GM10266 (cell line): ENCODE data around the gene ZNF17.
A peak's percentile ranks its signal among the peaks of the same experiment; 100 is the strongest.

ENCODE experiments used
- DNase-seq: peaks from one replicate; pipeline ENCODE4 v3.0.0; 2012; ENCODE audit errors: extremely low spot score
- TF ChIP-seq, protein P1 (sequence below): IDR thresholded peaks from 2 replicates; pipeline ENCODE4 v1.5.1; 2012; ENCODE audit warnings: mild to moderate bottlenecking, low read depth; ENCODE audit not compliant: control insufficient read depth, insufficient read depth; ENCODE audit errors: missing control alignments

The ZNF17 gene

GRCh38 chr19:57376151-57376550 is 34.8 kb upstream of the ZNF17 start:
- DNase-seq, result no peak
- TF ChIP-seq, protein P1, sequence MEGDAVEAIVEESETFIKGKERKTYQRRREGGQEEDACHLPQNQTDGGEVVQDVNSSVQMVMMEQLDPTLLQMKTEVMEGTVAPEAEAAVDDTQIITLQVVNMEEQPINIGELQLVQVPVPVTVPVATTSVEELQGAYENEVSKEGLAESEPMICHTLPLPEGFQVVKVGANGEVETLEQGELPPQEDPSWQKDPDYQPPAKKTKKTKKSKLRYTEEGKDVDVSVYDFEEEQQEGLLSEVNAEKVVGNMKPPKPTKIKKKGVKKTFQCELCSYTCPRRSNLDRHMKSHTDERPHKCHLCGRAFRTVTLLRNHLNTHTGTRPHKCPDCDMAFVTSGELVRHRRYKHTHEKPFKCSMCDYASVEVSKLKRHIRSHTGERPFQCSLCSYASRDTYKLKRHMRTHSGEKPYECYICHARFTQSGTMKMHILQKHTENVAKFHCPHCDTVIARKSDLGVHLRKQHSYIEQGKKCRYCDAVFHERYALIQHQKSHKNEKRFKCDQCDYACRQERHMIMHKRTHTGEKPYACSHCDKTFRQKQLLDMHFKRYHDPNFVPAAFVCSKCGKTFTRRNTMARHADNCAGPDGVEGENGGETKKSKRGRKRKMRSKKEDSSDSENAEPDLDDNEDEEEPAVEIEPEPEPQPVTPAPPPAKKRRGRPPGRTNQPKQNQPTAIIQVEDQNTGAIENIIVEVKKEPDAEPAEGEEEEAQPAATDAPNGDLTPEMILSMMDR, result no peak

DNA sequence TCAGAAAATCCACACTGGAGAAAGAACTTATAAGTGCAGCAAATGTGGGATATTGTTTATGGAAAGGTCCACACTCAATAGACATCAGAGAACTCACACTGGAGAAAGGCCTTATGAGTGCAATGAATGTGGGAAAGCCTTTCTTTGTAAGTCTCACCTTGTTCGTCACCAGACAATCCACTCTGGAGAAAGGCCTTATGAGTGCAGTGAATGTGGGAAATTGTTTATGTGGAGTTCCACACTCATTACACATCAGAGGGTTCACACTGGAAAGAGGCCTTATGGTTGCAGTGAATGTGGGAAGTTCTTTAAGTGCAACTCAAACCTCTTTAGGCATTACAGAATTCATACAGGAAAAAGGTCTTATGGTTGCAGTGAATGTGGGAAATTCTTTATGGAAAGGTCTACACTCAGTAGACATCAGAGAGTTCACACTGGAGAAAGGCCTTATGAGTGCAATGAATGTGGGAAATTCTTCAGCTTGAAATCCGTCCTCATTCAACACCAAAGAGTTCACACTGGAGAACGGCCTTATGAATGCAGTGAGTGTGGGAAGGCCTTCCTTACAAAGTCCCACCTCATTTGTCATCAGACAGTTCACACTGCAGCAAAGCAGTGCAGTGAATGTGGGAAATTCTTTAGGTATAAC is 33.3 kb upstream of the ZNF17 start:
- DNase-seq, result no peak
- TF ChIP-seq, protein P1, result no peak

- DNase-seq, result no peak
- TF ChIP-seq, protein P1, result no peak
Observed at GRCh38 chr19:57380923-57381322, 30.0 kb upstream of the ZNF17 start.

DNA sequence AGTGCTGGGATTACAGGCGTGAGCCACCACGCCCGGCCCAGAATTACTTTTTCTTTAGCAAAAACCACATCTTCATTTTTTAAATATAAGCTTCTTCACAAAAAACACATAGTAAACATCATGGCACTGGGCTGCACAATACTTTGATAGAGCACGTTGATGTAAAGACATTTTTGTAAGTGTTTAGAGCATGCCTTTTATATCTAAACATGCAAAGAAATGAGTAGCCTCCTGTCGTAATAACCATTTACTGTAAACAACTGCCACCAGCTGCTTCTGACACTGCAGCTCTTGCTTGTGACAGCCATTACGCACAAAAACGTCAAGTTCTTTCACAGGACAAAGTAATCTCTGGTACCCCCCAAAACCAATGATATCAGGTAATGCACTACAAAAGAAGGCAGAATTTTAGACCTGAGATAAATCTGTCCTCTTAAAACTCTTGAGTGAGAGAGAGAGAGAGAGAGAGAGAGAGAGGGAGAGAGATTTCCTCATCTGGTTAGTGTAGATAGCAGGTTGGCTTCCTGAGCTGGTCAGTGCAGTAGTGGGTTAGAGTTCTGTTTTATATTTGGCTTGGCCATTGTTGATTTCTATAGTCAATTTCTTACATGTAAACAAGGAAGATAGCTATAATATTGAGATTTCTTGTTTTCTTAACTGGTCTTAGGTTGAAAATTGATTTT is 28.0 kb upstream of the ZNF17 start:
- DNase-seq, result no peak
- TF ChIP-seq, protein P1, result no peak

DNA sequence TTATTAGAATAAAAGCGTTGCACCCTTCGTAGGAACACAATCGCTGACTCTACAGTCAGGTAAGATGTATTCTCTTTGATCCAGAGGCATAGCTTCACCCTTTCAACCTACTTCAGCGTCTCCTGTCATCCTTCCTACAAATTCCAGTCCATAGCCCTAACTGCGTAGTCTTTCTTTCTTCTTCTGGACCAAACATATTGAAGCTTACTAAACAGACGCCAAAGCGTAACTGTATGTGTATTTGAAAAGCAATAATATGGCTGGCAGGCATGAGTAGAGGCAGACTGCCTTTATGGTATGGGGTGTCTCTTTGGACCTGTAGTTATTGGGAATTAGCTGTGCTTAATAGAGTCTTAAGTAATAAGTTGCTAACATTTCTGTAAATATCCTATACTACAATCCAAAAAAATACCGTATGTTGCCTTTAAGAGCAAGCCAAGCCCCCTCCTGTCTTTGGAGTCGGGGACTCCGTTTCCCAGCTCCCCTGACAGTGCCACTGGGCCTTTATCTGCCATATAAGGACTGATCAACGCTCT is 21.7 kb upstream of the ZNF17 start:
- TF ChIP-seq, protein P1, result no peak
- no peak for DNase-seq

DNA sequence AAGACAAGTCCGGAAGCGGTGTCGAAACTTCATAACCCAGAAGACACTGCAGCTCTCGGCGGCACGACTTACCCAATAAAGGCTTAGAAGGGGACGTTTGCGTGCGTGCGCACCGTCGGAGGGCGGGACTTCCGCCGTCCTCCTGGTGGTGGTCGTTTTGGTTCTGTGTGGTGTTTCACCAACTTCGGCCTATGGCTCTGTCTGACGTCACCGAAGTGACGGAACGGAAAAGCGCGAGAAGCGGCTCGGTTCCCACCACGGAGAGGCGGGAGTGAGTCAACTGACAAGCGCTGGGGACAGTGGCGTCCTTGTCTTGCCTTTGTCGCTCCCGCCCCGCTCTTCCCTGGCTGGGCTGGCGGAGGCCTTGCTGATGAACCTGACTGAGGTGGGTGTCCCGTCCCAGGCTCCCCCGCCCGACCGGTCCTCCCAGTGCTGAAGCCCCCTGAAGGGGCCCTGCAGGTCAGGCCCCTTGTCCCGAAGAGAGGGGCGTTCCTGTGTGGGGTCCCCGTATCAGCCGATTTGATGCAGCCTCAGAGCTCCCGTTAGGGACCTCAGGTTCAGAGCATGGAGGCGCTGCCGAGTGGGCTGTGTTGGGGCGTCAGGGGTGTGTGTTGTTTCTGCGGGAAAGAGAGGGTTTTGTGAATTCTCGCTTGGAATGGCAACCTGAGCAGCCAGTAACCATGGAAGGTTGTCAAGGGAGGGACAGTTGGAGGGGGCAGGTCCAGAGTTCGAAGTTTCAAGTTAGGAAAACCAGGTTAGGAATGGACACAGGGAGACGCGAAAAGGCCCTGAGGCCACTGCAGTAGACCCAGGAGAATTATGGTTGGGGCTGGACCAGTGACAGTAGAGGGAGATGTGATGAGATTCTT is 21.0 kb upstream of the ZNF17 start, which contains the start of gene ZNF548:
Gene ZNF548, plus strand, starts transcription at position 125 of the 869 bp plus-strand sequence. Its CDS starts 246 bp downstream, at position 371.
- TF ChIP-seq, protein P1, result peak; percentile 15
- DNase-seq, result peak; percentile 85

DNA sequence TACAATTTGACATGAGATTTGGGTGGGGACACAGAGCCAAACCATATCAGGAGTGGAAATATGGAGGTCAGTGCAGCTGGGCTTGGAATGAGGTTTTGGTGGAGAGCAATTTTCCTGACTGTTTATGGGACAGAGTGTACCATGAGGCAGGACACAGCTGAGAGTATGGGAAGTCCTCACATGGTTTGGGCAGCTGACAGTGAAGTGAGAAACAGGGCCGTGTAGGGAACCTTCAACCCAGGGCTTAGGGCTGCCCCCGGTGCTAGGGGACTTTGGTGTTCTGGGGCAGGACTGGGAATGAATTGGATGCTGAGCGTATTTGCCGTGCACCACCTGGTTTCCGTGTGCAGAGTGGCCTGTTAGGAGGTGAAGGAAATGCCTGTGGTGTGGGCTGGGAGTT is 15.3 kb upstream of the ZNF17 start:
- no peak for DNase-seq
- TF ChIP-seq, protein P1, result no peak
